ENCODE data around the gene APP.

DNA sequence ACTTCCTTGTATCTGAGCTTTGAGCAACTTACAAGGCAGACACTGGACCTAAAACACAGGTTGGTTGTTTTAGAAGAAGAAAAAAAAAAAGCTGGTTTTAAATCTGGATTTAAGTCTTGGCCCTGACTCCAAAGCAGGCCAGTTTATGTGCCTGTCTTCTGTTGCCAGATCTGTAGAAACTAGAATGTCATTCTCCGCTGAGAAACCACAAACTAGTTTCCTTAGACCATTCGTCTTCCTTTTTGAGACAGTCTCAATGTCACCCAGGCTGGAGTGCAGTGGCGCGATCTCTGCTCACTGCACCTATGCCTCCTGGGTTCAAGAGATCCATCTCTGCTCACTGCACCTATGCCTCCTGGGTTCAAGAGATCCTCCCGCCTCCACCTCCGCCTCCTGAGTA lies 33.9 kb downstream of the APP start:
- TF ChIP-seq, protein P1, sequence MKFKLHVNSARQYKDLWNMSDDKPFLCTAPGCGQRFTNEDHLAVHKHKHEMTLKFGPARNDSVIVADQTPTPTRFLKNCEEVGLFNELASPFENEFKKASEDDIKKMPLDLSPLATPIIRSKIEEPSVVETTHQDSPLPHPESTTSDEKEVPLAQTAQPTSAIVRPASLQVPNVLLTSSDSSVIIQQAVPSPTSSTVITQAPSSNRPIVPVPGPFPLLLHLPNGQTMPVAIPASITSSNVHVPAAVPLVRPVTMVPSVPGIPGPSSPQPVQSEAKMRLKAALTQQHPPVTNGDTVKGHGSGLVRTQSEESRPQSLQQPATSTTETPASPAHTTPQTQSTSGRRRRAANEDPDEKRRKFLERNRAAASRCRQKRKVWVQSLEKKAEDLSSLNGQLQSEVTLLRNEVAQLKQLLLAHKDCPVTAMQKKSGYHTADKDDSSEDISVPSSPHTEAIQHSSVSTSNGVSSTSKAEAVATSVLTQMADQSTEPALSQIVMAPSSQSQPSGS (CRISPR knock-in tag; IDR thresholded peaks at IDR 0.05; ENCODE audit: borderline replicate concordance, low read depth) = no peak
- TF ChIP-seq JUN (CRISPR knock-in tag; IDR thresholded peaks at IDR 0.05) = no peak
- TF ChIP-seq, protein P2, sequence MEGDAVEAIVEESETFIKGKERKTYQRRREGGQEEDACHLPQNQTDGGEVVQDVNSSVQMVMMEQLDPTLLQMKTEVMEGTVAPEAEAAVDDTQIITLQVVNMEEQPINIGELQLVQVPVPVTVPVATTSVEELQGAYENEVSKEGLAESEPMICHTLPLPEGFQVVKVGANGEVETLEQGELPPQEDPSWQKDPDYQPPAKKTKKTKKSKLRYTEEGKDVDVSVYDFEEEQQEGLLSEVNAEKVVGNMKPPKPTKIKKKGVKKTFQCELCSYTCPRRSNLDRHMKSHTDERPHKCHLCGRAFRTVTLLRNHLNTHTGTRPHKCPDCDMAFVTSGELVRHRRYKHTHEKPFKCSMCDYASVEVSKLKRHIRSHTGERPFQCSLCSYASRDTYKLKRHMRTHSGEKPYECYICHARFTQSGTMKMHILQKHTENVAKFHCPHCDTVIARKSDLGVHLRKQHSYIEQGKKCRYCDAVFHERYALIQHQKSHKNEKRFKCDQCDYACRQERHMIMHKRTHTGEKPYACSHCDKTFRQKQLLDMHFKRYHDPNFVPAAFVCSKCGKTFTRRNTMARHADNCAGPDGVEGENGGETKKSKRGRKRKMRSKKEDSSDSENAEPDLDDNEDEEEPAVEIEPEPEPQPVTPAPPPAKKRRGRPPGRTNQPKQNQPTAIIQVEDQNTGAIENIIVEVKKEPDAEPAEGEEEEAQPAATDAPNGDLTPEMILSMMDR (IDR thresholded peaks at IDR 0.05) = no peak
- TF ChIP-seq, protein P3, sequence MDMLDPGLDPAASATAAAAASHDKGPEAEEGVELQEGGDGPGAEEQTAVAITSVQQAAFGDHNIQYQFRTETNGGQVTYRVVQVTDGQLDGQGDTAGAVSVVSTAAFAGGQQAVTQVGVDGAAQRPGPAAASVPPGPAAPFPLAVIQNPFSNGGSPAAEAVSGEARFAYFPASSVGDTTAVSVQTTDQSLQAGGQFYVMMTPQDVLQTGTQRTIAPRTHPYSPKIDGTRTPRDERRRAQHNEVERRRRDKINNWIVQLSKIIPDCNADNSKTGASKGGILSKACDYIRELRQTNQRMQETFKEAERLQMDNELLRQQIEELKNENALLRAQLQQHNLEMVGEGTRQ (CRISPR knock-in tag; IDR thresholded peaks at IDR 0.05) = no peak
- TF ChIP-seq SMAD3 (CRISPR knock-in tag; IDR thresholded peaks at IDR 0.05; ENCODE audit: borderline replicate concordance) = no peak
- TF ChIP-seq KAT7 (CRISPR knock-in tag; IDR thresholded peaks at IDR 0.05; ENCODE audit: borderline replicate concordance) = no peak
- TF ChIP-seq ATF1 (CRISPR knock-in tag; IDR thresholded peaks at IDR 0.05) = no peak
- TF ChIP-seq, protein P4, sequence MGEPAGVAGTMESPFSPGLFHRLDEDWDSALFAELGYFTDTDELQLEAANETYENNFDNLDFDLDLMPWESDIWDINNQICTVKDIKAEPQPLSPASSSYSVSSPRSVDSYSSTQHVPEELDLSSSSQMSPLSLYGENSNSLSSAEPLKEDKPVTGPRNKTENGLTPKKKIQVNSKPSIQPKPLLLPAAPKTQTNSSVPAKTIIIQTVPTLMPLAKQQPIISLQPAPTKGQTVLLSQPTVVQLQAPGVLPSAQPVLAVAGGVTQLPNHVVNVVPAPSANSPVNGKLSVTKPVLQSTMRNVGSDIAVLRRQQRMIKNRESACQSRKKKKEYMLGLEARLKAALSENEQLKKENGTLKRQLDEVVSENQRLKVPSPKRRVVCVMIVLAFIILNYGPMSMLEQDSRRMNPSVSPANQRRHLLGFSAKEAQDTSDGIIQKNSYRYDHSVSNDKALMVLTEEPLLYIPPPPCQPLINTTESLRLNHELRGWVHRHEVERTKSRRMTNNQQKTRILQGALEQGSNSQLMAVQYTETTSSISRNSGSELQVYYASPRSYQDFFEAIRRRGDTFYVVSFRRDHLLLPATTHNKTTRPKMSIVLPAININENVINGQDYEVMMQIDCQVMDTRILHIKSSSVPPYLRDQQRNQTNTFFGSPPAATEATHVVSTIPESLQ (CRISPR knock-in tag; IDR thresholded peaks at IDR 0.05) = no peak
- TF ChIP-seq NFE2L1 (CRISPR knock-in tag; IDR thresholded peaks at IDR 0.05) = no peak
